Neuronal stem cell (in vitro differentiated cells): ENCODE results near the gene HOXA3.

ENCODE experiments used
- DNase-seq: peaks from one replicate; pipeline ENCODE4 v3.0.0-alpha.2; 2013; ENCODE audit warnings: low spot score
- H2AFZ ChIP-seq: one replicate; pipeline ENCODE4 v1.6.1; 2013; ENCODE audit warnings: mild to moderate bottlenecking, low read length, inconsistent platforms
- H2AK5ac ChIP-seq: 2 replicates; pipeline ENCODE4 v1.6.1; 2013; ENCODE audit warnings: low read depth, mild to moderate bottlenecking, inconsistent platforms, low read length, moderate library complexity, mixed read lengths
- H2BK120ac ChIP-seq: 2 replicates; pipeline ENCODE4 v1.6.1; 2013; ENCODE audit warnings: low read depth, mild to moderate bottlenecking, inconsistent platforms, low read length, moderate library complexity, mixed read lengths
- H2BK12ac ChIP-seq: one replicate; pipeline ENCODE4 v1.6.1; 2013; ENCODE audit warnings: low read length, inconsistent platforms
- H2BK15ac ChIP-seq: 2 replicates; pipeline ENCODE4 v1.6.1; 2013; ENCODE audit warnings: mild to moderate bottlenecking, low read length, inconsistent platforms, mixed read lengths
- H2BK5ac ChIP-seq: one replicate; pipeline ENCODE4 v1.6.1; 2013; ENCODE audit warnings: inconsistent platforms, mild to moderate bottlenecking, low read length, moderate library complexity
- H3K14ac ChIP-seq: one replicate; pipeline ENCODE4 v1.6.1; 2013; ENCODE audit warnings: low read length, inconsistent platforms
- H3K18ac ChIP-seq: 2 replicates; pipeline ENCODE4 v1.6.1; 2013; ENCODE audit warnings: low read length, inconsistent platforms
- H3K23ac ChIP-seq: 2 replicates; pipeline ENCODE4 v1.6.1; 2013; ENCODE audit warnings: low read depth, mild to moderate bottlenecking, mixed read lengths, low read length, inconsistent platforms; ENCODE audit not compliant: poor library complexity
- H3K27ac ChIP-seq: replicated peaks from 3 replicates; pipeline ENCODE4 v1.5.1; 2013; ENCODE audit warnings: low read length, inconsistent platforms
- H3K27me3 ChIP-seq, 3 experiments: 2 replicates each; pipeline ENCODE4 v1.6.1; 2013; ENCODE audit warnings: low read length in 3 of 3, mild to moderate bottlenecking in 2 of 3, inconsistent platforms in 1 of 3, low read depth in 1 of 3, mixed read lengths in 1 of 3, moderate library complexity in 1 of 3; ENCODE audit not compliant: control insufficient read depth in 3 of 3, insufficient read depth in 3 of 3
- H3K36me3 ChIP-seq, 2 donors: replicated peaks in 1 of 2; 2 replicates each; pipeline ENCODE4 v1.6.1; 2013; ENCODE audit warnings: low read length in 2 of 2; ENCODE audit not compliant: control insufficient read depth in 2 of 2, insufficient read depth in 2 of 2
- H3K4ac ChIP-seq: 2 replicates; pipeline ENCODE4 v1.6.1; 2013; ENCODE audit warnings: inconsistent platforms, mild to moderate bottlenecking, low read length, moderate library complexity
- H3K4me1 ChIP-seq, 2 donors: 1 replicate in 1 of 2; 2 replicates in 1 of 2; pipeline ENCODE4 v1.6.1; 2013; ENCODE audit warnings: low read length in 2 of 2, low read depth in 1 of 2; ENCODE audit not compliant: control insufficient read depth in 2 of 2, insufficient read depth in 1 of 2
- H3K4me2 ChIP-seq: one replicate; pipeline ENCODE4 v1.6.1; 2013; ENCODE audit warnings: mild to moderate bottlenecking, low read length, inconsistent platforms; ENCODE audit not compliant: insufficient read depth, poor library complexity, severe bottlenecking
- H3K4me3 ChIP-seq, 2 donors: 2 replicates each; pipeline ENCODE4 v1.5.1; 2013; ENCODE audit warnings: low read length in 2 of 2, mild to moderate bottlenecking in 2 of 2, inconsistent platforms in 1 of 2, moderate library complexity in 1 of 2
- H3K79me1 ChIP-seq: one replicate; pipeline ENCODE4 v1.6.1; 2013; ENCODE audit warnings: low read depth, mild to moderate bottlenecking, inconsistent platforms, low read length, moderate library complexity
- H3K9ac ChIP-seq: one replicate; pipeline ENCODE4 v1.6.1; 2013; ENCODE audit warnings: mild to moderate bottlenecking, low read depth, low read length, inconsistent platforms; ENCODE audit not compliant: poor library complexity
- H3K9me3 ChIP-seq, 2 donors: replicated peaks in 1 of 2; 2 replicates each; pipeline versions ENCODE3 to v1.6.1; 2013; ENCODE audit warnings: low read length in 2 of 2, mild to moderate bottlenecking in 2 of 2, inconsistent platforms in 1 of 2, low read depth in 1 of 2, mixed read lengths in 1 of 2, moderate library complexity in 1 of 2; ENCODE audit not compliant: control insufficient read depth in 2 of 2, insufficient read depth in 1 of 2
- H4K8ac ChIP-seq: one replicate; pipeline ENCODE4 v1.6.1; 2013; ENCODE audit warnings: low read depth, mild to moderate bottlenecking, inconsistent platforms, low read length, moderate library complexity
- H4K91ac ChIP-seq: one replicate; pipeline ENCODE4 v1.6.1; 2013; ENCODE audit warnings: low read length, low read depth, mild to moderate bottlenecking, inconsistent platforms; ENCODE audit not compliant: poor library complexity
- WGBS, 2 donors: extraction: QIAGEN DNeasy Blood & Tissue Kit; methylation state at CpG; one replicate each; pipeline ENCODE4 v1.1.7; 2013; ENCODE audit warnings: missing lambda C conversion rate in 2 of 2, mixed read lengths in 1 of 2; ENCODE audit not compliant: insufficient read length in 2 of 2, insufficient replicate concordance in 1 of 2; ENCODE audit errors: extremely low coverage in 2 of 2; 5-methylcytosine and 5-hydroxymethylcytosine counted together

The HOXA3 gene

DNA sequence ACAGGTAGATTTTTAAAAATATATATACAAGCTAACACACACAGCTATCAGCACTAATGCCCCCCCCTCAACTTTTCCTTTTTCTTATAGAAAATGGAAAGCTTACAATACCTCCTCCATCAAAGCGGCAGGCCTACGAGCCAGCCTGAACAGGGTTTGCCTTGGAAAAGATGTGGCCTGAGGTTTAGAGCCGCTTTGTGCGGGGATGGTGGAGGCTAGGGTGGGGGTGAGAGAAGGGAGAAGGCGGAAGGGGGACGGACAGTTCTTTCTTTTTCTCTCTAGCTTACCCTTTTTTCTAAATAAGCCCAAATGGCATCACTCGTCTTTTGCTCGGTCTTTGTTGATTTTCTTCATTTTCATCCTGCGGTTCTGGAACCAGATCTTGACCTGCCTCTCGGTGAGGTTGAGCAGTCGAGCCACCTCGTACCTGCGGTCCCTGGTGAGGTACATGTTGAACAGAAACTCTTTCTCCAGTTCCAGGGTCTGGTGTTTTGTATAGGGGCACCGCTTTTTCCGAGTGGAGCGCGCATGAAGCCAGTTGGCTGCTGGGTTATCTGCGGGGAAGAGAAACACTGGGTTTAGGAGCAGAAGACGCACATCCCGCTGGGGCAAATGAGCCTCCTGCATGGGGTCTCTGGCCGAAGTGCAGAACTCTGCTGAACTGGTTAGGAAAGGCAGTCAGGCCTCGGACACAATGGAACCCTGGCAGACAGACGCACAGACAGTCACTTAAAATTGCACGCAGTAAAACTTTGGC lies 11.1 kb upstream of the HOXA3 start:
- peaks cover 73 to 97% (median 95%) of the 10 kb centered on the region in 3 experiments for H3K27me3 ChIP-seq
- H2BK5ac ChIP-seq, result no peak overlapping the region
- no peak for DNase-seq

GRCh38 chr7:27162561-27163287 lies 10.3 kb upstream of the HOXA3 start:
- Histone ChIP-seq H4K91ac (no peak overlapping the region), H3K79me1 (peaks cover 2% of the 10 kb centered on the region), H3K14ac (no peak overlapping the region), H2AFZ (no peak overlapping the region), H3K4ac (no peak overlapping the region), H3K27me3 (peaks cover 72 to 97% (median 95%) of the 10 kb centered on the region in 3 experiments), H4K8ac (no peak overlapping the region), H3K23ac (no peak overlapping the region), H3K9ac (no peak overlapping the region), H3K4me1 (no peaks in the 10 kb centered on the region), H2BK120ac (no peak overlapping the region), H3K36me3 (no peaks in the 10 kb centered on the region), H3K4me3 (no peak overlapping the region), H2AK5ac (no peak overlapping the region), H3K27ac (no peak overlapping the region), H2BK15ac (no peak overlapping the region), H2BK12ac (no peak overlapping the region), H3K4me2 (no peak overlapping the region), H3K18ac (no peak overlapping the region), H2BK5ac (no peak overlapping the region), H3K9me3 (peaks cover 16 to 33% of the 10 kb centered on the region in 2 donors)
- WGBS, 2 donors, result no CpG with 5 or more reads among the region's 7 CpGs
- no peak for DNase-seq

More for the DNA sequence above, 11.1 kb upstream of the HOXA3 start:
- no peak overlapping the region for H3K4me2 ChIP-seq
- no peak overlapping the region for H2BK120ac ChIP-seq
- no peak overlapping the region for H4K91ac ChIP-seq
- no peak overlapping the region for H2AK5ac ChIP-seq
- WGBS, 2 donors, result no CpG with 5 or more reads among the region's 24 CpGs
- H3K27ac ChIP-seq, result no peak overlapping the region
- peaks cover 2% of the 10 kb centered on the region for H3K79me1 ChIP-seq
- no peak overlapping the region for H4K8ac ChIP-seq
- no peaks in the 10 kb centered on the region for H3K4me1 ChIP-seq
- no peak overlapping the region for H3K14ac ChIP-seq
- no peak overlapping the region for H2AFZ ChIP-seq
- no peak overlapping the region for H3K9ac ChIP-seq
- H3K36me3 ChIP-seq, result no peaks in the 10 kb centered on the region
- H3K23ac ChIP-seq, result peak overlapping the region; percentile 75
- peaks cover 15 to 32% of the 10 kb centered on the region in 2 donors for H3K9me3 ChIP-seq
- no peak overlapping the region for H2BK12ac ChIP-seq
- no peak overlapping the region for H3K18ac ChIP-seq
- no peak overlapping the region for H2BK15ac ChIP-seq
- no peak overlapping the region for H3K4me3 ChIP-seq
- H3K4ac ChIP-seq, result no peak overlapping the region

DNA sequence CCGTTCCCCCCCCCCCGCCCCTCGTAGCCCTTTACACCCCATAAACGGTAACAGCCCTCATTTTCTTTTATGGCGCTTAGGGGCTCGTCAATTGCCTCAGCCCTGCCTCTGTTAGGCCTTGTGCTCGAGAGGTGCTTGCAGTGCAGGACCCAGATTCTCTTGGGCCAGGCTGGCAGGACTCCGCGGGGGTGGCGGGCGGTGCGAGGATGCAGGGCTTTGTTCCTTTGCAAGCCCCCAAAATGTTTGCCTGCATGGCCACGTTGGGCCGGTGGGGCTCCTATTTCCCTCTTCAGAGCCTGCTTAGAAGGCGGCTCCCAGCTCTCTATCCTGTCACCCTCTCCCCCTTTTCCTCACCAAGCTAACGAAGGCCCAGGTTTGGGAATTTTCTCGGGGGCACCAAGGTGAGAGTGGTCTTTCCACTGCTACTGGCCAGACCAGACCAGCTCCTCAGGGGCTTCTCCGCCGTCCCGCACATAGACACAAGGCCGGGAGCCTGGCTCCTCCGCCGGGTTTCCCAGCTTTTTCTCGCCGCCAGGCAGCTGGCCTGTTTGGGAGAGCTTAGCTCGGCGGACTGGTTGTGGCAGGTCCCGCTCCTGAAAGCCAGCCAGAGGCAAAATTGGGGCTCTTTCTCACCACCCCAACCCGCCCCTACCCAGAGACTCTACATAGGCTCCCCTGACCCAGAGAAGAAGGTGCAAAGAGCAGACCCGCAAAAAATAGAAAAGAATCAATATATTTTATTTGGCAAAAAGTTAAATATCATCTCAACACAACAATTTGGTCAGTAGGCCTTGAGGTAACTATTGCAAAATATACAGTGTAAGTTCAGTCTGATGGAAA lies 9.6 kb upstream of the HOXA3 start:
- H2BK120ac ChIP-seq, result no peak overlapping the region
- H4K91ac ChIP-seq, result no peak overlapping the region
- no peak overlapping the region for H4K8ac ChIP-seq
- H3K4ac ChIP-seq, result no peak overlapping the region
- H2AFZ ChIP-seq, result peak overlapping the region; percentile 69
- H3K27me3 ChIP-seq, result peaks cover 75 to 97% (median 95%) of the 10 kb centered on the region in 3 experiments
- no CpG with 5 or more reads among the region's 30 CpGs for WGBS, 2 donors
- no peak for DNase-seq
- H3K23ac ChIP-seq, result peak overlapping the region; percentile 91
- H2BK5ac ChIP-seq, result peak overlapping the region; percentile 82
- H3K27ac ChIP-seq, result no peak overlapping the region
- H3K36me3 ChIP-seq, result no peaks in the 10 kb centered on the region
- no peak overlapping the region for H3K14ac ChIP-seq
- no peak overlapping the region for H2AK5ac ChIP-seq
- no peak overlapping the region for H3K4me3 ChIP-seq
- no peaks in the 10 kb centered on the region for H3K4me1 ChIP-seq
- H3K79me1 ChIP-seq, result peaks cover 2% of the 10 kb centered on the region
- H3K18ac ChIP-seq, result no peak overlapping the region
- no peak overlapping the region for H3K4me2 ChIP-seq
- H2BK12ac ChIP-seq, result no peak overlapping the region
- no peak overlapping the region for H2BK15ac ChIP-seq
- no peak overlapping the region for H3K9ac ChIP-seq
- H3K9me3 ChIP-seq, result peaks cover 23 to 40% of the 10 kb centered on the region in 2 donors
